Vagina (tissue), 2 donors: ENCODE results near the gene MS4A15. TPM values are rescaled to one million over a fixed set of nuclear protein-coding genes. Genes with fewer than 3 reads are reported as not detected.
"Not testable (repeated sequence)": the region's sequence is repeated elsewhere in the genome, so short reads cannot be mapped to it uniquely, and the experiment has no call there.

Experiments
- DNase-seq, 2 donors: peaks; one replicate each; pipeline ENCODE4 v3.0.0-alpha.2; 2017; ENCODE audit errors: extremely low spot score in 2 of 2
- H3K27ac ChIP-seq: fragments of 200-600 bp; sonication (generic); one replicate; pipeline ENCODE4 v1.5.1; 2019
- H3K27me3 ChIP-seq: fragments of 200-600 bp; sonication (generic); one replicate; pipeline ENCODE4 v1.5.1; 2019
- H3K36me3 ChIP-seq, 2 donors: fragments of 200-600 bp; sonication (generic); one replicate each; pipeline ENCODE4 v1.5.1; 2017 to 2019
- H3K4me1 ChIP-seq: fragments of 200-600 bp; sonication (generic); one replicate; pipeline ENCODE4 v1.5.1; 2019
- H3K4me3 ChIP-seq, 2 donors: fragments of 200-600 bp; sonication (generic); 1 replicate in 1 of 2; 2 replicates in 1 of 2; pipeline ENCODE4 v1.5.1; 2016 to 2019
- H3K9me3 ChIP-seq: fragments of 200-600 bp; sonication (generic); one replicate; pipeline ENCODE4 v1.5.1; 2019
- CTCF ChIP-seq, 3 experiments: fragments of 450-650 bp in 2 of 3; fragments of 200-600 bp in 1 of 3; sonication (generic) in 1 of 3; IDR thresholded peaks; one replicate each; pipeline ENCODE4 v1.5.1; 2017 to 2019; ENCODE audit warnings: antibody characterized with exemption in 3 of 3, mild to moderate bottlenecking in 2 of 3, moderate library complexity in 2 of 3
- POLR2A ChIP-seq, 2 donors: fragments of 450-650 bp; IDR thresholded peaks; one replicate each; pipeline ENCODE4 v1.6.1; 2017; ENCODE audit warnings: antibody characterized with exemption in 2 of 2, mild to moderate bottlenecking in 2 of 2, moderate library complexity in 2 of 2
- POLR2AphosphoS5 ChIP-seq, 2 donors: sonication (generic); formaldehyde crosslinking; IDR thresholded peaks; one replicate each; pipeline ENCODE4 v1.9.0; 2017; ENCODE audit warnings: antibody characterized with exemption in 2 of 2, mild to moderate bottlenecking in 2 of 2, low read depth in 1 of 2; ENCODE audit not compliant: insufficient read depth in 1 of 2
- intact Hi-C: fragments of 100-400 bp; cut with DNase I; formaldehyde crosslinking; loops from one replicate; pipeline ENCODE4 v1.15.1; 2023
- total RNA-seq: library from RNA; depleted of rRNA; stranded (reverse); fragments of >200 nt; gene quantifications from one replicate; pipeline ENCODE4 v1.2.3, GENCODE V29; 2016

MS4A15 gene
- total RNA-seq, 1 donor from 2014 or later, result not detected

DNA sequence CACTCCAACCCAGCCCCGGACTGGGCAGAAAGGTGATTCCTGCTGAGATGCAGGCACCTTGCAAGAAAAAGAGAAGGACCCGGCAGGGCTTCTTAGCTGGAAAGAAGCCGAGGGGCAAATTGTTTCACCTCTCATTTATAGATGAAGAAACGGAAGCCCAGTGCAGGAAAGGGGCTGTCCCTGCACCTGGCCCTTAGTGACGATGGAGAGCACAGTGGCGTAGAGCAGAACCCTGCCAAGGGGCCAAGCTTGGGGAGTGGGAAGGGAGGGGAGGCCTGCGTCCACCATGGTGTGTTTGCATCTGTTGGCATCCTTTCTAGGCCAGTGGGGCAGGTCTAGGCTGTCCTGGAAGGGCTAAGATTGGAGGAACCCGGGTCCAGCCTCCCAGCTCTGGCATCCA is 7.8 kb upstream of the MS4A15 start:
- Histone ChIP-seq H3K27me3 (no peaks in the 10 kb centered on the region), H3K4me3 (no peak overlapping the region), H3K36me3 (no peaks in the 10 kb centered on the region), H3K4me1 (no peaks in the 10 kb centered on the region), H3K9me3 (no peaks in the 10 kb centered on the region), H3K27ac (no peak overlapping the region)
- TF ChIP-seq CTCF (IDR thresholded peaks at IDR 0.05), result no peak
- TF ChIP-seq POLR2A (IDR thresholded peaks at IDR 0.05), result no peak
- TF ChIP-seq POLR2AphosphoS5 (IDR thresholded peaks at IDR 0.05; ENCODE audit: insufficient read depth in 1 of 2, low read depth in 1 of 2), result no peak
- intact Hi-C loops, result no loop called here
- DNase-seq, result no peak

DNA sequence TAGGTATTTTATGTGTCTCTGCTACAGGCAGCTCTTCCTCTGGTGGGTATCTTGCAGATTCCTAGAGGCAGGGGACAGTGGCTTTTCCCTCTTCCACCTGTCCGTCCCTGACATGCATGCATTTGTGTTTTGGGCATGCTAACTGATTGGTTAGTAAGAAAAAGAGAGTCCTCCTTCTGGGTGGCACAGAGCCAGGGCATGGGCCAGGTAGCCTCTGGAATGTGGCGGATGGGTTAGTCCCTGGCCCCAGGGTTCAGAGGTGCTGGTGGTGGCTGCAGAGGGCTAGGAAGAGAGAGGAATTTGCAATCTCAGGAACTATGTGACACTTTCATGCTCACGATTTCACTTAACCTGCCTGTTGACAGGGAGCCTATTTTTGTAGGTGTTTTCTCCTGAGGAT is 5.8 kb upstream of the MS4A15 start:
- no peak overlapping the region for H3K27ac ChIP-seq
- intact Hi-C loops, result no loop called here
- no peak overlapping the region for H3K4me3 ChIP-seq
- no peak for TF ChIP-seq POLR2A (IDR thresholded peaks at IDR 0.05)
- TF ChIP-seq POLR2AphosphoS5 (IDR thresholded peaks at IDR 0.05; ENCODE audit: insufficient read depth in 1 of 2, low read depth in 1 of 2), result no peak
- TF ChIP-seq CTCF (IDR thresholded peaks at IDR 0.05), result no peak
- no peaks in the 10 kb centered on the region for H3K9me3 ChIP-seq
- no peak for DNase-seq
- H3K27me3 ChIP-seq, result no peaks in the 10 kb centered on the region
- no peaks in the 10 kb centered on the region for H3K36me3 ChIP-seq
- H3K4me1 ChIP-seq, result no peaks in the 10 kb centered on the region

GRCh38 chr11:60753309-60753708 is 3.4 kb upstream of the MS4A15 start:
- H3K27me3 ChIP-seq, result no peaks in the 10 kb centered on the region
- no peak for DNase-seq

DNA sequence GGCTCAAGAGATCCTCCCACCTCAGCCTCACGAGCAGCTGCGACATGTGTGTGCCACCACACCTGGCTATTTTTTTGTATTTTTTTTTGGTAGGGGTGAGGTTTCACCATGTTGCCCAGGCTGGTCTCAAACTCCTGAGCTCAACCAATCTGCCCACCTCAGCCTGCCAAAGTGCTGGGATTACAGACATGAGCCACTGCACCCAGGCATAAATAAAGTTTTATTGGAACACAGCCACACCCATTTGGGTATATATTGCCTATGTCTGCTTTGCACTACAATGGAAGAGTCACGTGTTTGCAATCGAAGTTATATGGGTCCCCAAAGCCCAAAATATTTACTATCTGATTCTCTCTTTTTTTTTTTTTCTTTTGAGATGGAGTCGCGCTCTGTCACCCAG is 1.8 kb upstream of the MS4A15 start:
- Histone ChIP-seq H3K4me1 (no peaks in the 10 kb centered on the region), H3K4me3 (no peak overlapping the region), H3K36me3 (no peaks in the 10 kb centered on the region), H3K9me3 (no peaks in the 10 kb centered on the region), H3K27ac (no peak overlapping the region), H3K27me3 (no peaks in the 10 kb centered on the region)
- intact Hi-C loops, result no loop called here
- no peak for TF ChIP-seq POLR2AphosphoS5 (IDR thresholded peaks at IDR 0.05; ENCODE audit: insufficient read depth in 1 of 2, low read depth in 1 of 2)
- no peak for TF ChIP-seq POLR2A (IDR thresholded peaks at IDR 0.05)
- no peak for TF ChIP-seq CTCF (IDR thresholded peaks at IDR 0.05)
- DNase-seq, result no peak

More at GRCh38 chr11:60753309-60753708, 3.4 kb upstream of the MS4A15 start:
- H3K4me3 ChIP-seq, result no peak overlapping the region
- no peak for TF ChIP-seq CTCF (IDR thresholded peaks at IDR 0.05)
- TF ChIP-seq POLR2AphosphoS5 (IDR thresholded peaks at IDR 0.05; ENCODE audit: insufficient read depth in 1 of 2, low read depth in 1 of 2), result no peak
- TF ChIP-seq POLR2A (IDR thresholded peaks at IDR 0.05), result no peak
- intact Hi-C loops, result no loop called here
- no peaks in the 10 kb centered on the region for H3K9me3 ChIP-seq
- H3K36me3 ChIP-seq, result no peaks in the 10 kb centered on the region
- H3K4me1 ChIP-seq, result no peaks in the 10 kb centered on the region
- H3K27ac ChIP-seq, result no peak overlapping the region

DNA sequence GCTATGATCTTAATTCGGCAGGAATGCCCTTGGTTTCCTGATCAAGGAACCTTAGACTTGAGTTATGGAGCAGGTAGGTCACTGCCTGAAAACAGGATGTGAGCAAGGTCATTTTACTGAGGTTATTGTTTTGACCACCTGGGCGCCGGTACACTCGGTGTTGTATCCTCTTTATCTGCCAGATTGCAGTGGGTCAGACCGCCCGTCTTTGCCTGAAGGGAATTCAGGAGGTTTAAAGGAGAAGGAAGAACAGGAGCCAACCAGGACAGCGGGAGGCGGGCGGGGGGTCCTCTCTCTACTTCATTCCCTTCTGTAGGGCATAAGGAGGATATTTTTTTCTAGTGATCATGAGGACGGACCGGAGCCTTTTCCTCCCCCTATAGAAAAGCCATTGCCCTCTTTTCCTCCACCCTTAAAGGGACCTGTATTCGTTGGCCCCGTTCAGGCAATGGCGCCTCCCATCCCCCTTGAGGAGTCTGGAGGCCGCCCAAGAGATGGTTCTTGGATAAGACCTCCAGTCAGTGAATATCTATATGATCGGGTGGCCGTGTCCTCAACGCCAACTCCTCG is 649 bp downstream of the MS4A15 start:
- DNase-seq, result no peak
- H3K27ac ChIP-seq, result no peak overlapping the region

DNA sequence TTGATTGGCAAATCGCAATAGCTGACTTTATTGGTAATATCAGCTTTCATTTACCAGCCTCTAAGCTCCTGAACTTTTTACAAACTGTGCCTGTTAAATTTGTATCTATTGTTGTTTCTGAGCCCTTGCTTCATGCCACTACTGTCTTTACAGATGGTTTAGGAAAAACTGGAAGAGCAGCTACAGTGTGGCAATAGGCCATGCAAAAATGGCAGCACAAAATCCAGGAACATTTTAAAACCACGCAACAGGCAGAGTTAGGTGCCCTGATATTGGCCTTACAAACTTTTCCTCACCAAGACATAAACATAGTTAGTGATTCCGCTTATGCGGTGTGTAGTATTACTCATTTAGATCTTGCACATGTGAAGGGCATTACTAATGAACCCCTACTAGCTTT is 2.0 kb downstream of the MS4A15 start:
- DNase-seq, H3K36me3 ChIP-seq, H3K4me3 ChIP-seq, H3K4me1 ChIP-seq, H3K27me3 ChIP-seq, H3K27ac ChIP-seq, intact Hi-C loops, H3K9me3 ChIP-seq: not testable (repeated sequence)

More for the DNA sequence above, 649 bp downstream of the MS4A15 start:
- H3K4me3 ChIP-seq, result no peak overlapping the region
- no peaks in the 10 kb centered on the region for H3K27me3 ChIP-seq
- H3K4me1 ChIP-seq, result no peaks in the 10 kb centered on the region
- H3K9me3 ChIP-seq, result no peaks in the 10 kb centered on the region
- TF ChIP-seq POLR2AphosphoS5 (IDR thresholded peaks at IDR 0.05; ENCODE audit: insufficient read depth in 1 of 2, low read depth in 1 of 2) (no peak), CTCF (IDR thresholded peaks at IDR 0.05) (no peak), POLR2A (IDR thresholded peaks at IDR 0.05) (no peak)
- no peaks in the 10 kb centered on the region for H3K36me3 ChIP-seq
- intact Hi-C loops, result no loop called here

DNA sequence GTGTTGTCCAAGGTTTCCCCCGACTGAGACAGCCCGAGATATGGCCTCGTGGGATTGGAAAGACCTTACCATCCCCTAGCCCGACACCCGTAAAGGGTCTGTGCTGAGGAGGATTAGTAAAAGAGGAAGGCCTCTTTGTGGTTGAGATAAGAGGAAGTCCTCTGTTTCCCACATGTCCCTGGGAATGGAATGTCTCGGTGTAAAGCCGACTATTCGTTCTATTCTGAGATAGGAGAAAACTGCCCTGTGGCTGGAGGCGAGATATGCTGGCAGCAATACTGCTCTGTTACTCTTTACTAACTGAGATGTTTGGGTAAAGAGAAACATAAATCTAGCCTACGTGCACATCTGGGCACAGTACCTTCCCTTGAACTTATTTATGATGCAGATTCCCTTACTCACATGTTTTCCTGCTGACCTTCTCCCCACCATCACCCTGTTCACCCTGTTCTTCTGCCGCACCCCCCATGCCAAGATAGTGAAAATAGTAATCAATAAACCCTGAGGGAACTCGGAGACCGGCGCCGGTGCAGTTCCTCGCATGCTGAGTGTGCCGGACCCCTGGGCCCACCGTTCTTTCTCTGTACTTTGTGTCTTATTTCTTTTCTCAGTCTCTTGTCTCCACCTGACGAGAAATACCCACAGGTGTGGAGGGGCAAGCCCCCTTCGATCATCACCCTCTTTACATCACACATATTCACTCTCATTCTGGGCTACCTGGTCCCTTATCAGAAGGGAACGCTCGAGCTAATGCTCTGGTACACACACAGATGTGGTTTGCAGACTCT is 3.0 kb downstream of the MS4A15 start:
- DNase-seq, H3K9me3 ChIP-seq, H3K27ac ChIP-seq, H3K27me3 ChIP-seq, H3K36me3 ChIP-seq, H3K4me1 ChIP-seq, intact Hi-C loops, H3K4me3 ChIP-seq: not testable (repeated sequence)
